Activated CD4-positive, CD25-positive, alpha-beta regulatory T cell treated with anti-CD3 and anti-CD28 coated beads, Interleukin-2, amount 50 U/mL, for 24 hours (primary cell): Measurements from ENCODE around the gene TUB.

Experiments
- ATAC-seq, 2 donors: fragments of 150-1000 bp; cut with Tn5 transposase; one replicate each; pipeline ENCODE4 v1.10.0; 2021; ENCODE audit warnings: mild to moderate bottlenecking in 1 of 2, moderate library complexity in 1 of 2

The TUB gene, protein sequence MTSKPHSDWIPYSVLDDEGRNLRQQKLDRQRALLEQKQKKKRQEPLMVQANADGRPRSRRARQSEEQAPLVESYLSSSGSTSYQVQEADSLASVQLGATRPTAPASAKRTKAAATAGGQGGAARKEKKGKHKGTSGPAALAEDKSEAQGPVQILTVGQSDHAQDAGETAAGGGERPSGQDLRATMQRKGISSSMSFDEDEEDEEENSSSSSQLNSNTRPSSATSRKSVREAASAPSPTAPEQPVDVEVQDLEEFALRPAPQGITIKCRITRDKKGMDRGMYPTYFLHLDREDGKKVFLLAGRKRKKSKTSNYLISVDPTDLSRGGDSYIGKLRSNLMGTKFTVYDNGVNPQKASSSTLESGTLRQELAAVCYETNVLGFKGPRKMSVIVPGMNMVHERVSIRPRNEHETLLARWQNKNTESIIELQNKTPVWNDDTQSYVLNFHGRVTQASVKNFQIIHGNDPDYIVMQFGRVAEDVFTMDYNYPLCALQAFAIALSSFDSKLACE

DNA sequence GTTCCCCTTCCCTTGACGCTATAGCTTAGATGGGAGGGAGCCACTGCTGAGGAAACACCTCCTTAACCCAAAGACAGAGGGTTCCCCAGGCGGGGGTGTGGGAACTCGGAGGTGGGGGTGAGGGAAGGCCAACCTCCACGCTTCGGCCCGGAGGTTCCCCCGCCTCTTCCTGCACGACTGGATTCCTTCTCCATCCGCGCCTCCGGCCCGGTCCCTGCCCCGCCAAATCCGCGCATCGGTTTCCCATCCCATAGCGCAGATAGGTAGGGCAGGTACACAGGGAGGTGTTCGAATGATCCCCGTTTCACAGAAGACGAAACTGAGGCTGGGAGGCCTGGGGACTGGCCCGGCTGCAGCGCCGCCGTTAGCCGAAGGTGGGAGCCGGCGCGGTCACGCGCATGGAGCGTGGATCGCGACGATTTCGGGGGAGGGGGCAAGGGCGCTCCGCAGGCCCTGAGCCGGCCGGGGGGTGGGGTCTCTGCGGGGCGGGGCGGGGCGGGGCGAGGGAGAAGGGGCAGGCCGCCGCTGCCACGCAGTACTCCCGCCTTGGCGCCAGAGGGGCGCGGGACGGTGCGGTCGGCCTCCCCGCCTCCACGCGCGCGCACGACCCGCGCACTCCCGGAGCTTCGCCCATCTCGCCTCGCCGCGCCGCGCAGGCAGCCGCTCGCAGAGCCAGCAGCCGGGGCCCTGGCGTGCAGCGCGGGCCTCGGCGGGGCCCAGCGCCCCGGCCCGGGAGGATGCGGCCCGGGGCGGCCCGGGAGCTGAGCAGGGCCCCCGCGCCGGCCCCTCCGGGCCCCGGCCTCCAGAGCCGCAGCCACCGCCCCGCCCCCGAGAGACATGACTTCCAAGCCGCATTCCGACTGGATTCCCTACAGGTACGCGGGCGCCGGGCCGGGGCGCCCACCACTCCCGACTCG lies at the start of gene TUB:
Gene TUB (plus strand): TSS at position 538 of the 917 bp plus-strand sequence. CDS start 300 bp downstream, at position 838.
- ATAC-seq = peak; percentile 27 to 32

DNA sequence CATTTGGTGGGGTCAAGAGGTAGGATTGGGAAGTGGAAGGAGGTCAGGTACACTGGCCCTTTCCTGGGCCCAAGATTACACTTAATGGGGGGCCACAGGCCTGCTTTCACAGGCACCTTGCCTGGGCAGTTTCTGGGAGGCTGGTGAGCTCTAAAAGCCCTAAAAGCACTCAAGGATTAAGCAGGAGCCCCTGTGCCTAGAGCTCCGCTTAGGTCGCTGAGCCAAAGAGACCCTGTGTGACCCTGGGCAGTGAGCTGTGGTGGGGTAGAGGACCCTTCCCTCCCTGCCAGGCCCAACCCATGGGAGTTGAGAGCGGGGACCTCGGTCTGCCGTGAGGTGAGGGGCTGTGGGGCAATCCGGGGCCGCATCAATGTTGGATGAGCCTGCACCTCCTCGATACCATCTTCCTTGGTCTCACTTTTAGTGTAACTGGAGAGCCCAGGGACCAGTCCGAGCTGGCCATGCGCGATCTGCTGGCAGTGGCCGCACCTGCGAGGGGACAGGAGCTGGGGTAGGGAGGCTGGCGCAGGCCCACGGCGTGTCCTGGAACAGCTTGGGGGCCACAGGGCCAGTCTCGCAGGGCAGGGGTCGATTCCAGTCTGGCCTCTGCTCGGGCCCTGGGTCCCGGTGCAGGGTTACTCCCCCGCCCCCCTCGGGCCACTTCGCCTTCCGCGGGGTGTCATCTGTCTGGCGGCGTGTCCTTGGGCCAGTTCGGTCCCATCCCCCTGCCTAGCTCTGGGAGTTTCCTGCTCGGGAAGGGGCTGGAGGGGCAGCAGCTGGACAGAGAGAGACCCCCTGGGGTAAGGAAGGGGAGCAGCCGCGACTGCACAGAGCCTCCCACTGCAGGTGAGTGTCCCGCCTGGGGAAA lies 49.5 kb upstream of the TUB start:
- no peak for ATAC-seq

DNA sequence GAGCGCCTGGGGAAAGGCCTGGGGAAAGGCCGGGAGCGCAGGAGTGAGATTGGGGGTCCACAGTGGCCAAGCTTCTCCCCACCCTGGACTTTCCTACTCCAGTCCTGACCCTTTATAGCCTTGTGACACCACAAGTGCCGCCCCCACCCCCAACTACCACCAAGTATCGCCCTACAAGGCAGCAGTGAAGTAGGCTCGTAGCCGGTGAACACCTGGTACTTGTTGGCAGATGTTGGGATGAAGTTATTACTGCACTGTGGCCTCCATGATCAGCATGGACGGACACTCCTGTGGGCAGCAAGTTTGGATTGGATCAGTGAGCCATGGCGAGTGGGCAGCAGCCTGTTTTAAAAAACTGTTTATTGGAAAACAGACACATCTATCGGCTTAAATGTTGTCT lies 48.9 kb upstream of the TUB start:
- no peak for ATAC-seq

DNA sequence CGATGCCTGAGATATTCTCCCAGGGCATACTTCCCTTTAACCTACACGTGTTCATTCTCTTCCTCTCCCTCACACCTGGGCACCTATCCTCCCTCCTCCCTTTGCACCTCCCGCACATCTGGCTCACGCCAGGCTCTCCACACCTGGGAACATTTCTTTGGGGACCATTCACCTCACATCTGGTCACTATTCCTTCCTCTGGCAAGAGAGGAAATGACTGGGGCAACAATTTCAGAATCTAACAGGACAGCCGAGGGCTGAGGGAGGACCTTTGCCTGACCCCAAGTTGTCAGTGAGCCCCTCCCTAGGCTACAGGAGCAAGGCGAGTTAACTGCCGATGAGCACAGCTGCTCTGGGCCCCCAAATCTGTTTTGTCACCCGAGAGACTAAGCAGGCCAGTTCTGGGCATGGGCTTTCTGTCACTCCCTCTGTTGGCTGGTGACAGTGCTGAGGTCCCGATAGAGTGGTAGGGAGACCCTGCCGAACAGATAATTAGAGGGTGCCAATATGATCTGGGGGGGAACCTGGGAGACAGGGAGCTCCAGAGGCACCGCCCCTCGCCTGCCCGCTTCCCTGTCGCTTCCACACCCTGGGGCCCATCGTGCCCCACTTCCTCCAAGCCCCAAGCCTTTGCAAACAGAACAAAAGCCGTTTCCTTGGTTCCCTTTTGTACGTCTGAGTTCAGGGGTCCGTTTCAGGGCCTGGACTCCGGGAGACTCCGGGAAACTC lies 48.3 kb upstream of the TUB start:
- no peak for ATAC-seq

DNA sequence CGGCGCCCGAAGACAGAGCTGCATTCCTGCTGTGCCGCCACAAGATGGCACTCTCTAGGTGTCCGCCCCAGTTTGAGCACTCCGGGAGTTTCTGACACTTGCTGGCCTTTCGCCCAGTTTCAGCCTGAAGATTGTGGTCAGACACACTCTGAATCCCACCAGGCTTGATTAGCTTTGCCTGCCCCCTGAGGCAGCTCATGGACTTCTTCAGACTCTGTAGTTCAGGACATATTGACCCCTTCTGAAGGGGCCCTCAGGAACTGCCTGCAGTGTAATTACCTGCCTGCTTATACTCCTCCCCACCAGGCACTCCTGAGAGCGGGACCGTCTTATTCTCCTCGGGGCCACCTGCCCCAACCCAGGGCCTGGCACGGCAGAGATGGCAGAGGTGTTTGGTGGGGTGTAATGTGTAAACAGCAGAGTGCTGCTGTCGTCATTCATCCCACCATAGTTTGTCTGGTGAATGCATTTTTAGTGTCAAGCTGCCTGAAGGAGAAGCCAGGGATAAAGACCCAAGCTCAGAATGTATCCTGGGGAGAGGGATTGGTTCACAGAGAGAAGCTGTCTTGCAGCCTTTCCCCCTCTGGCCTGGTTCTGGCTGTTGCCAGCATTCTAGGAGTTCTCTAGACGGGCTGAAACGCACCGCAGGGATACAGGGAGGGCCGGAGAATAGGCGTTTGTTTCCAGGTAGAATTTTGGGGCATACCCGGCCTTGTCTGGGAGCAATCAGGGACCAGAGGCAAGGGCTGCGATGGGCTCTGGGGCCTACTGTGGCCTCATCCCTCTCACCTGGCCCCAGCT lies 47.5 kb upstream of the TUB start:
- ATAC-seq = peak; percentile 49 to 71

DNA sequence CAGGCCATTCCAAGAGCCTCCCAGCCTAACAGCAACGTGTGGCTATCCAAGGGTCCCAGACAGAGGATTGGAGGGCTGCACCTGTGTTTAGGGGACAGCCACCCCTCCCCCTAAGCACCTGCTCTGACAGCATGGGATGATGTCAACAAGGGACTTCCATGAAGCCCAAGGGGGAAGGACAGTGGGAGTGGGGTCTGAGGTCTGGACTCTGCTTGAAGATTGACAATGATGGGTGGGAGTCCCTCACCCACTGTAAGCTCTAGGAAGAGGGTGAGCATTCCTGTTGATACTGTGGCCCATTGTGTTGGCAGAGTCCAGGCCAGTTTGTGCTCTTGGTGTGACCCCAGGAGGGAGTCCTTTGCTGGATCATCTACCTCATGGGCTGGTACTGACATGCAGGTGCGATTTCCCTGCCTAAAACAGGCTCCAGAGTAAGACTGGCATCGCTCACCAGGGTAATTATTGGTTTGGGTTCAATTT lies 46.9 kb upstream of the TUB start:
- ATAC-seq = no peak

DNA sequence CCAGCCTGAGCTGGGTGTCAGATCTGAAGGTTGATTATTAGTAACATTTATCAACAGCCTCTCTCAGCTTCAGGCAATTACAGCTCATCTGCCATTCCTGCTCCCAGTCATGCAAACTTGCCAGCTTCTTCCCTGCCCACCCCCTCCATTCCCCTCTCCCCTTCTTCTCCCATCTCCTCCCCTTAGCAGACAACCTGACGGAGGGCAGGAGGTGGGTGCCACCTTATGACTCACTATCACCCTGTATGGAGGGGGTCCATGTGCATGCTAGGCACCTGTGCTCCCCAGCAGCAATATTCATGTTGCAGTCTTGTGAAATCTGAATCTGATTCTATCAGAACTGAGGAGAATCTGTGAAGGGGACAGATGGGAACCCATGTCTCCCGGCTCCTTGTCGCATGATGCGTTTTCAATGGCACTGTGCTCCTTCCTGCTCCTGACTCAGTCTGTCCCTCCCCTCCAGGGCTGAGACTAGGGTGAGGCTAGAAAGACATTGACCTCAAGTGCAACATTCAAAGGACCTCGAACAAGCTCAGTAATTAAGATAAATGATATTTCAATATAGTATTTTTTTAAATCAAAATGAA lies 46.3 kb upstream of the TUB start:
- ATAC-seq = no peak

DNA sequence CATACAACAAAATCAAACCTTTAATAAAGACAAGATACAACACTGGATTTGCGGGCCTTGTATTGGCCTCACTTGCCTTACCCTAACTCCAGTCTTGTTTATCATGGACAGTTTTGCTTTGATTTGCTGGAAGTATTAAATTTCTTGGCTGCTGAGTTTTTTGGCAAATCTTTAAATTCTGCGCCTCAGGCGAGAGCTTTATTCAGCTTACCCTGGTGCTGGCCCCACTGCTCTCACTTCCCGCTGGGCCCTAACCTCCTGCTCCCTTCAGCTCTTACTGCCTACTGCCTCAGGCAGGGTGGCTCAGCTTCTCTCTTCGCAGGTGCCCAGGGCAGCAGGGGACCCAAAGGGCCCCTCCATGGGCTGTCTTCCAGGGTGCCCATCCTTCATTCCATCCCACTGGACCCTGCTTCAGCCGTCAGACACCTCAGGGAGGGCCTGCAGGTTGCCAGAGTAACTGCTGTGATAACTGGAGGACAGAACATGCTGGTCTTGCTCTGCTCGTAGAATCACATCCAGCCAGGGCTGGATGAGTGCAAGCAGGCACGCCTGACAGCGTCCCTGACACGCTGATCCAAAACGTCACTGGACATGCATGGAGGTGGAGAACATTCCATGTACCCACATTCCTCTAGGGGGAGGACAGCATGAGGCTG lies 45.7 kb upstream of the TUB start:
- no peak for ATAC-seq

DNA sequence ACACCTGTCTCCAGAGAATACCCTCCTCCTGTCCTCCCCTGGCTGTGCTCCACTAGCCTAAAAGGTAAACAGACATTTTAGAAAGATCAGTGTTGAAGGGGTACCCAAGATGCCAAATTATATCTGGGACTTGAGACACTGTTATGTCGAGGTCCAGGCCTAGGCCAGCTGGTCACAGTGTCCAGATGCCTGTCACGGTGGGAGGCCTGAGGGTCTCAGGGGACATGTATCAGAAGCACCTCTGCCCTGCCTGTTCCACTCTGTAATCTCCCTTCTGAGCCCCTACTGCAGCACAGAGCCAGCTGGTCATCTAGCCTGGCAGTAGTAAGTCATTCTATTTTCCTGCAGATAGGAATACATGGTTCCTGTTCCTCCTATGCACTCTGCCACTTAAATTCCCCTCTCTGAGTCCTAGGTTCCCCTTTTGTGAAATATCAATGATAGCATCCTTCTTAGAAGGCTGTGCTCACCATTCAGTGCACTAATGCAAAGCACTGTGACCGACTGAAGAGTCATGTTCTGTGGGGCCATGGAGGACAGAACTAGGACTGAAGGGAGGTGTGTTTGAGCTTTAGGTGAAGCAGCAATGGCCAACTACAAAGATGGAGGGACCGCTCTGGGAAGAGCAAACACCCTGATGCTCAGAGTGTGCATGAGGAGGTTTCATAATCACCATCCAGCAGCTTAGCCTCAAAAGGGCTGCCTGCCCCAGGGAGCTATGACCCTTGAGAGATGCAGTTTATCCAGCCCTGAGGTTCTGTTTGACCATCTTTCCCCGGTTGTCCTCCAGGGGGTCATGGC lies 44.8 kb upstream of the TUB start:
- ATAC-seq = no peak

DNA sequence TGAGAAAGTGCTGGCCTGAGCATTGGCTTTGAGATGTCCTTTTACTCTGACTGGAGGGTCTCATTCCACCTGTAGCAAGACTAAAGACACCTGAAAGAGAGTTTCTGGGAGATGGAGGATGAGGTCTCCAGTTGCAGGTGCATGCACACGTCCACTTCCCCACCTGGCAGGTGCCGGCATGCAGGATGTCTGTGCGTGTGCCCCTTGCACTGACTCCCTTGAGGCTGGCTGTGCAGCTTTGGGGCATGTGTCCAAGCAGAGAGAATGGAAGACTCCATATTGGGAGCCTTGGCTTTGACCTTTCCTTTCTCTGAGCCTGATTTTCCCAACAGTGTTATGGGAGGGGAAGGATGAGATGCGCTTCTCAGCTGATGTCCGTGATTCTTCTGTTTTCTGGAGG lies 44.0 kb upstream of the TUB start:
- no peak for ATAC-seq

DNA sequence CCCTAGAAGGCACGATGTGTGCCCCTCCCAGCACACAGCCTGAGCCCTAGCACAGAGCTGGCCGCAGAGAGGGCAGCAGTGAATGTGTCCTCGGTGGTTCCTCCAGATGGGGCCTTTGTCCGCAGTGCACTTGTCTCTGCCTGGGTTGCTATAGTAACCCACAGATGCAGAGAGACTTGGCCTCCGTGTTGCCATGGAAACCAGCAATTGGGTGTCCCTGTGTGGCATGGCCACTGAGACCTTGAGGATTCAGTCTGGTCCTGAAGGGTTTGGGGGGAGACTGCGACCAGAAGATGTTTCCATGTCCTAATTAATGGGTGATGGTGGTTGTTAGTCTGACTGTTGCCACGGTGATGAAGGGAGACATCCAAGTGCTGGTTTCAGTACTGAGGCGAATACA lies 42.6 kb upstream of the TUB start:
- ATAC-seq = no peak

DNA sequence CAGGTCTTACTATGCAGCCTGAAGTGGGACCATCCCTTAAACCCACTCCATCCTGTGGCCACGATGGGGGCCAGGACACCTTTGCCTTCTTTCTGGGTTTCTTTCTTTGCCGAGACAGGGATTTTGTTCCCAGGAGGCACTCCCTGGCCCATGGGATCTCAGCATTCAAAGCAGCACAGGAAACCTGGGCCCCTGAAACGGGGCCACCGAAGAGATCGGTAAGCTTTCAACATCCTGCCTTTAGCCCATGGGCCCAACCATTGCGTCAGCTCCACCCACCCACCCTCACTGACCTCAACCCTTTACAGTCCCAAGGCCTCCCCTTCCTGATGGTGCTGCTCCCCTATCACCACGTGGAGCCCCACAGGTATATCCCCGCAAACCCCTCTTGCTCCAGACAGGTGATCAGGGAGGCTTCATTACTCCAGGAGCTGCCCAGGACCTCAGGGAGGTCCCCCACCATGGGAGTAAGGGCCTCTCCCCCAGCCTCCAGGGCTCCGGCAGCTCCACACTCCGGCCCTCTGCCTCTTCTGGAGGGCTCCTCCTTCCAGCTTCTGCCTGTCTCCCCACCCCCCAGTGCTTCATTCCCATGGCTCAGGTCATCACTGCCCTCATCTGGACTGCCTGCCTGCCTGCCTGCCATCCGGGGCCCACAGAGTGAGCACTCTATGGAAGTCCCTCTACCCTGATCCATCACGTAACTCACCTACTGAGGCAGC lies 42.0 kb upstream of the TUB start:
- no peak for ATAC-seq

DNA sequence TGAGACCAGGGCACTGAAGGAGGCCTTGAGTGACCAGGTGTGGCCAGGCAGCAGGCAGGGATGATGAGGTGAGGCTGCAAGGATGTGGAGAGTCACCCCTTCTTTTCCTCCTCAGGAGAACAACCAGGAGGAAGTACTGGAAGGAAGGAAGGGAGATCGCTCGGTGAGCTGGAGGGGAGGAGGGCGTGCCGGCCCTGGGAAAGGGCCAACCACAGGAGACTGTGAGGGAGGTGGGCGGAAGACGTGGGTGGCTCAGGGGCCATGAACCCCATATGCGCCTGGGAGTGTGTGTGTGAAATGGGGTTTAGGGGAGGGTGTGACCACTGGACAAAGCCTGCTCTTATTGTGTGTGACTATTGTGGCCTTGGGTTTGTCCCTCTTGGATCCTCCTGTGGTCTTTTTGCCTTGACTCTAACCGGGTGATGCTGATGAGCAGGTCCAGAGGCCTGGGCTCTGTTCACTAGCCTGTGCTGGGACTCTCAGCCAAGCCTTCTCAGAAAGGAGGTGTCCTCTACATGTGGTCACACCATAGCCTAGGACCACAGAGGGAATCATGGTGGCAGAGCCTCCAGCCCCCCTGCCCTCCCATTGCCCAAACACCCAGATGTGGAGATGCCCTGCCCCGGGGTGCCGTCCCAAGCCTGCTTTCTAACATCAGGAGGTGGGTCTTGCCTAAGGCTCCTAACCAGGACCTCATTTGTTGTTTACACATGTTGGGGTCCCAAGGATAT lies 41.3 kb upstream of the TUB start:
- ATAC-seq = no peak

DNA sequence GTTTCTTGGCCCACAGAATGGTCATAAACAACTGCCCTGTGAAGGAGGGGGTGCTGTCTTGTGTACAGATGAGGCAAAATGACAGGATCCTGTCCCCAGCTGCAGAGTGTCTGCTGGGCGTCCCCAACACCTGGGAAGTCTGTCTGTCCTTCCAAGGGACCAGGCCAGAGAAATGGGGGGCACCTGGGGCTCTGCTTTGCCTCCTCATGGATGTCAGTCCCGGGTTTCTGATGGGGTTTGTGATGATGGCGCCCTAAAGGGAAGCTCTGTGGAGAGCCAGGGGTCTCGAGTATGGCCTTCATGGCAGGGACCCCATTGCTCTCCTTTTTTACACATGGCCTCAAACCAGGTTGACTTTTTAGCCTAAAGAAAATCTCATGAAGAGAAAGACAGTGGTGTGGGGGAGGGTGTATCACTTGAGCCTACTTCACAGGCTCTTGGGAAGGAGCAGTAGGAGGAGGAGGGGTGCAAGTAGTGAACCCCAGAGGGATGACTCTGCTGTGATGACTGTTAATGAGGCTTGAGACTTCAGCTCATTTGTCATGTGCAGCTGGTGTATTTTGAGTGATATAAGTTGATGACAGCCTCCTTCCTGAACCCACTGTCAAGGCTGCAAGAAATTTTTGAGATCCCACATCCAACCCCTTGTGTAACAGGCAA lies 40.6 kb upstream of the TUB start:
- no peak for ATAC-seq

DNA sequence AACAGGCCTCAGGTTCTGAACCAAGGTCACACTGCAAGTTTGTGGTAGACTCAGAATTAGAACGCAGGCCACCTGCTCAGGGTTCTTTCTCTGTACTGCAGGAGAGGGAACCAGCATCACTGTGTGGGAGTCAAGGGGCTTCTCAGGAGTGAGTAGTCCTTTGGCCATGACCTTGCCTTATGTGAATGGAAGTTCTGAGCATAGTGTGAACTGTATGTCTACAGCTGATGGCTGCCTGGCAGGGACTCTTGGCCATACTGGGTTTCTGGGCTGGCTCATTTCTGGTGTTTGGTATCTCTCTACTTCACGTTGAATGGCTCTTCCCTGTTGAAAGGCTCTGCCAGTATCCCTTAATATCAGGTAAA lies 40.1 kb upstream of the TUB start:
- ATAC-seq = no peak

DNA sequence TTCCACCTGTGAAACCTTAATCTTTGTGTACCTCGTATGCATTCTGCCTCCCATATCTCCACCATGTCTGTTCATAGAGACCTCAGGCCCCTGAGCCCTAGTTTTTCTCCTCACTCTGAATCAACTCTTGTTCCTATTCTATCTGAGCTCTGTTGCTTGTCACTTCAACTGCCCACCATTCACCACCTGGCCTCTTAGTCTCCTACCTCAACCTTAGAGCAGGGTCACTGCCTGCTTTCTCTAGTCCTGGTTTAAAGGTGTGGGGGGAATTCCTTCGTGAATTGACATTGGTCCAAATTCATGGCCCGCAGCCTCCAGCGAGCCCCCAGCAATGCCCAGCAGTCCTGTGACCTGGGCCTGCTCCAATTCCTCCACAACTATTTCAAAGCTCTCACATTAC lies 39.4 kb upstream of the TUB start:
- ATAC-seq = no peak

DNA sequence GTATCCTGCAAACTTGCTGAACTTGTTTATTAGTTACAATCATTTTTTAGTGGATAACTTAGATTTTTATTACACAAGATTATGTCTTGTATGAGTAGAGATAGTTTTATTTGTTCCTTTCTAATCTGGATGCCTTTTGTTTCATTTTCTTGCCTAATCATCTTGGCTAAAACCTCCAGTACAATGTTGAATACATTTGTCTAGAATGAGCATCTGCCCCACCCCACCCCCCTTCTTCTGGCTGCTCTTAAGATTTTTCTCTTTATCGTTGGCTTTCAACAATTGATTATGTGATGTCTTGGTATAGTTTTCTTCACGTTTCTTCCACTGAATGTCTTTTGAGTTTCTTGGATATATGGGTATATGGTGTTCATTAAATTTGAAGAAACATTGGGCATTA lies 37.3 kb upstream of the TUB start:
- no peak for ATAC-seq
